LNCaP clone FGC (cell line): ENCODE data around the gene CLGN.

Experiments
- DNase-seq: peaks from one replicate; pipeline ENCODE4 v3.0.0-alpha.2; 2011; ENCODE audit warnings: low read depth
- H3K4me3 ChIP-seq: 2 replicates; pipeline ENCODE4 v1.5.1; 2011; ENCODE audit warnings: mild to moderate bottlenecking, low read depth, low read length, control low read depth
- TF ChIP-seq, protein P1 (sequence below): IDR thresholded peaks from 2 replicates; pipeline ENCODE4 v1.5.1; 2012; ENCODE audit warnings: mild to moderate bottlenecking; ENCODE audit not compliant: control insufficient read depth, insufficient read depth; ENCODE audit errors: extremely low read depth

Gene CLGN, protein sequence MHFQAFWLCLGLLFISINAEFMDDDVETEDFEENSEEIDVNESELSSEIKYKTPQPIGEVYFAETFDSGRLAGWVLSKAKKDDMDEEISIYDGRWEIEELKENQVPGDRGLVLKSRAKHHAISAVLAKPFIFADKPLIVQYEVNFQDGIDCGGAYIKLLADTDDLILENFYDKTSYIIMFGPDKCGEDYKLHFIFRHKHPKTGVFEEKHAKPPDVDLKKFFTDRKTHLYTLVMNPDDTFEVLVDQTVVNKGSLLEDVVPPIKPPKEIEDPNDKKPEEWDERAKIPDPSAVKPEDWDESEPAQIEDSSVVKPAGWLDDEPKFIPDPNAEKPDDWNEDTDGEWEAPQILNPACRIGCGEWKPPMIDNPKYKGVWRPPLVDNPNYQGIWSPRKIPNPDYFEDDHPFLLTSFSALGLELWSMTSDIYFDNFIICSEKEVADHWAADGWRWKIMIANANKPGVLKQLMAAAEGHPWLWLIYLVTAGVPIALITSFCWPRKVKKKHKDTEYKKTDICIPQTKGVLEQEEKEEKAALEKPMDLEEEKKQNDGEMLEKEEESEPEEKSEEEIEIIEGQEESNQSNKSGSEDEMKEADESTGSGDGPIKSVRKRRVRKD

DNA sequence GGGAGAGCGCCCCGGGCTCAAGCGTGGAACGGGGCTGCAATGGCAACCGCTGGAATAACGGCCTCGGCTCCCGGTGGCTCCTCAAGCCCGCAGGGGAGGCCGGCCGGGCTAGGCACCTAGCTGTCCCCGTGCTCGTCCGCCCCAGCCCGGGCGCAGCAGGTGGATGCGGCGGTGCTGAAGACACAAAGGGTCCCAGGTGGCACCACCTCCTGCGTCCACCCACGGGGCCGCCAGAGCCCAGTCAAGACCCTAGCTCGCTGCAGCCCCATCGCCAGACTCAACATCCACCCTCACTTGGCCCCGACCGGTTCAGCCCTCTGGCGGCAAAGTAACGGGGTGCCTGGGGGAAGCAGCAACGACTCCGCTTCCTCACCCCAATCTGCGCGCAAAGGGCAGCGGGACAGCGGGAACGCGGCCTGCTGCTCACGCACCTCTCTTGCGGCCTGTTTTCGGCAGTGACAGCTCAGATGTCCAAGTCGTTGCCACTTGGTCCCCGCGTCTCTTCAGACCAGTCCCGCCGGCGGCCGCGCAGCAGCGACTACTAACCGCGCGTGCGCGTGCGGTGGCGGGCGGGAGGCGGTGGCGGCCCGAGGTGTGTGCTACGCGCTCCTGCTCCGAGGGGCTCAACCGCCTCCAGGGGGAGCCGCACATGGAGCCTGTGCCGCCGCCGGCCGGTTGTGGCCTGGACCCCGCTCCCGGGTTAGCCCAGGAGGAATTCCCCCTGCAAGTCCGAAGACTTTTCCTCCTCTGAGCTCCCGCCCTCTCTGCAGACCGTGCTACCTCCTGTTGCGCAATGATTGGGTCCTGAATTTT, at the start of gene CLGN:
Gene CLGN (minus strand): TSS at position 543 of the 813 bp plus-strand sequence. CDS start 14,570 bp downstream, outside the sequence.
- TF ChIP-seq, protein P1, sequence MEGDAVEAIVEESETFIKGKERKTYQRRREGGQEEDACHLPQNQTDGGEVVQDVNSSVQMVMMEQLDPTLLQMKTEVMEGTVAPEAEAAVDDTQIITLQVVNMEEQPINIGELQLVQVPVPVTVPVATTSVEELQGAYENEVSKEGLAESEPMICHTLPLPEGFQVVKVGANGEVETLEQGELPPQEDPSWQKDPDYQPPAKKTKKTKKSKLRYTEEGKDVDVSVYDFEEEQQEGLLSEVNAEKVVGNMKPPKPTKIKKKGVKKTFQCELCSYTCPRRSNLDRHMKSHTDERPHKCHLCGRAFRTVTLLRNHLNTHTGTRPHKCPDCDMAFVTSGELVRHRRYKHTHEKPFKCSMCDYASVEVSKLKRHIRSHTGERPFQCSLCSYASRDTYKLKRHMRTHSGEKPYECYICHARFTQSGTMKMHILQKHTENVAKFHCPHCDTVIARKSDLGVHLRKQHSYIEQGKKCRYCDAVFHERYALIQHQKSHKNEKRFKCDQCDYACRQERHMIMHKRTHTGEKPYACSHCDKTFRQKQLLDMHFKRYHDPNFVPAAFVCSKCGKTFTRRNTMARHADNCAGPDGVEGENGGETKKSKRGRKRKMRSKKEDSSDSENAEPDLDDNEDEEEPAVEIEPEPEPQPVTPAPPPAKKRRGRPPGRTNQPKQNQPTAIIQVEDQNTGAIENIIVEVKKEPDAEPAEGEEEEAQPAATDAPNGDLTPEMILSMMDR = peak; percentile 52
- DNase-seq = peak; percentile 52
- H3K4me3 ChIP-seq = peak within 1 kb of the TSS; percentile 96

DNA sequence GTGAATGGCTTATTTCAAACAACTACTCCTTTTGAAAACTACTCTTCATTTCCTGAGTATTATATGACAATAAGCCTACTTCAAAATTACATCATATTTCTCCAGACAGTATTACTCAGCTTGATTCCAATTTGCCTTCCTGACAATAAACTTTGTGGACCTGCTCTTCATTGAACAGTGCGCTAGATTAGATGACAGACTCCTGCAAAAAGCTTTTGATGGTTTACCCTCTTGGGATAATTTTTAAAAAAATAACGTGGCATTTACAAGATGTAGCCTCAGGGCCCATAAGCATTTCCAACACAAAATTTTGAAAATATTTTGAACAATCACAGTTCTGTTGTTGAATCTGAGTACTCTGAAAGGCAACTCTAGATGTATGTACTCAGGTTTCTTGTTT, 44.7 kb upstream of the CLGN start:
- DNase-seq = no peak
- TF ChIP-seq, protein P1 = no peak

DNA sequence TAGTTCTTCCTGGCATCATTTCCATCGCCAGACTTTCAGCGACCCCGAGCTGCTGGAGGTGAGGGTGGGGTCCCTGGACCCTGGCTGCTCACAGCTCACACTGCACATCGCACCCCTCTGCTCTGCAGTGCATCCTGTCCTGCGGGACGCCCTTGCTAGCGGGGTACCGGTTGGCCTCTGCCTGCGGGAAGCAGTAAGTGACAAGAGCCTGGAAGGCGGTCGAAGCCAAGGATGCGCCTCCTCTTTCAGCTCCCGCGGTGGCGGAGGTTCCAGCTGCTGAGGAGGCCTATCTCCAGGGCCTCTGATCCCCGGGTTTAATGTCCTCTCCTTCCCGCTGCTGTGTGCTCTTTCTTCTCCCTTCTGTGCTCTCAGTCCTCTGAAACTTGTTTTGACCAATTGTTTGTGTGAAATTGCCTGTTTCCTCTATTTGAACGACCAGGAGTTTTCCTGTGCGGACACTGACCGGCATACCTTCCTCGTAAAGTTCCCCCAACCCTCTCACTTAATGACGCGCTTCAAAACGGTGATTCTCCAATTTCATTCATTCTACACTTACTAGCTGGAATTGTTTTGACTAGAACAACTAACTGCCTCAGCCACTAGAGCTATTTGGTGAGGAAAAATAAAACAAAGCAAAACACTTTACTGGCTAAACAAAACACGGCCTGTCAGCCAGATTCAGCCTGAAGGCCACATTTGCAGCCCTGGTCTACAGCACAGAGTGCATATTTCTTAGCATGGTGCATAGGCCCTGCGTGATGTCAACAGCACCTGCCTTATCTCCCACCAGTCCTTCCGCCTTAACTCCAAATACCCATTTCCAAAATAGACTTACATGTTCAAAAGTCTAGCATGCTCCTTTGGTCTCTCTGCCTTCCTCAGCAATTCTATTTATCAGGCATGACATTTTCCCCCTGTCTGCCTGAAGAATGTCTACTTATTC, 42.6 kb upstream of the CLGN start:
- no peak overlapping the region for H3K4me3 ChIP-seq
- TF ChIP-seq, protein P1 = no peak
- no peak for DNase-seq

More for the DNA sequence above, 44.7 kb upstream of the CLGN start:
- H3K4me3 ChIP-seq = no peak overlapping the region

DNA sequence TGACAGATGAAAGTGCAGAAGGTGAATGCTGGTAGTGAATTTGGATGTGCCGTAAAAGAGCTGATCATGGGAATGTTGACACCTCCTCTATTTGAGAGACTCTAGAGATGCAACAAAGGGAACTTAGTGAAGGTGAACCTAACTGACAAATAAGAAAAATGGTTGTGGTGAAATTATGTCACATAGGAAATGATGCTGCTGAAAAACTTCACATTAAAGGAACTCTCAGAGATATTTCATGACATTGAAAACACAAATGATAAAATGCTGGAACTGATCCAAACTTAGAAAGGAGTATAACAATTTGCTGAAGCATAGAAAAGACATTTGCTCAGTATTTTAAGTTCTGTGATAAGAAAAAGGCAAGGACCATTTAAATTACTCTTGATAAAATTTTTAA, 38.7 kb upstream of the CLGN start:
- DNase-seq = no peak
- no peak overlapping the region for H3K4me3 ChIP-seq
- TF ChIP-seq, protein P1 = no peak

DNA sequence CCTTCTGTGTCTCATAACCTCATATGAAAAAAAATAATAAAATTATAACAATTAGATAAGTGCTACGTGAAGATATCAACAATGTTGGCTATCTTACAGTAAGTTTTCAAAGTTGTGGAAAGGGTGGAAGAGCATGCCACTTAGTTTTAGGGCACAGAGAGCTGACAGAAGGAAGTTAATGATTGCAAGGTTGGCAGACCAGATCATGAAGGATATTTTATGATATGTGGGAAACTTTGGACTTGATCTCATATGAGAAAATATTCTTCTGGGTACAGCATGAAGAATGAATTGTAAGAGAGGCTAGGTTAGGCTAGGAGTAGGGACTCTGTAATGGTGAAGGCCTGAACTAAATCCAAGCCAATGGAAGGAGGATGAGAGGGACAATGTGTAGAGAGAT, 36.2 kb upstream of the CLGN start:
- H3K4me3 ChIP-seq = no peak overlapping the region
- TF ChIP-seq, protein P1 = no peak
- no peak for DNase-seq

DNA sequence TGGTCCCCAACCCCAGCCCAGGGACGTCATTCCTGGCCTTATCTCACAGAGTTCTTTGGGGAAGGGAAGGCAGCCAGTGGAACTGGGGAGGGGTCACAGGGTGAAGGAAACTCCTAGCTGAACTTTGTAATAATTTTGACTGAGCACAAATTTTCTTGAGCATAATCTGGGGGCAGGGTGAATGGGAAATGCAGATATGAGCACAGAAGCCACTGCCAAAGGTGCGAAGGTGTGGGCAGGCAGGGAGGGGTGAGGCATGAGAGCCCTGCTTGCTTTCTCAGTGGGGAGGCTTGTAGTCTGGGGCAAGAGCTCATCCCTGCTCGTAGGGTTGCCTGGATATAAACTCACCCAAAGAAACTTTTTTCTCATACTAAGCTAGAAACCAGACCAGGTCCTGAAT, 35.7 kb upstream of the CLGN start:
- DNase-seq = no peak
- TF ChIP-seq, protein P1 = no peak
- H3K4me3 ChIP-seq = no peak overlapping the region
